Hepatocyte (in vitro differentiated cells): ENCODE results near the gene RFT1. TPM values are rescaled to one million over a fixed set of nuclear protein-coding genes. Genes with fewer than 3 reads are reported as not detected.
"Not testable (repeated sequence)": the region's sequence is repeated elsewhere in the genome, so short reads cannot be mapped to it uniquely, and the experiment has no call there.

Experiments
- DNase-seq: peaks from one replicate; pipeline ENCODE4 v3.0.0-alpha.2; 2016; ENCODE audit warnings: low spot score
- H2AFZ ChIP-seq: fragments of 200-600 bp; sonication (generic); 2 replicates; pipeline ENCODE4 v1.6.0; 2016; ENCODE audit warnings: antibody characterized with exemption, mild to moderate bottlenecking
- H3K27ac ChIP-seq: fragments of 200-600 bp; sonication (generic); 2 replicates; pipeline ENCODE4 v1.5.1; 2016; ENCODE audit warnings: mild to moderate bottlenecking
- H3K27me3 ChIP-seq: fragments of 200-600 bp; sonication (generic); 2 replicates; pipeline ENCODE4 v1.6.1; 2016
- H3K36me3 ChIP-seq: fragments of 200-600 bp; sonication (generic); replicated peaks from 2 replicates; pipeline ENCODE4 v1.5.1; 2016; ENCODE audit warnings: low read depth; ENCODE audit not compliant: insufficient read depth
- H3K4me1 ChIP-seq: fragments of 200-600 bp; sonication (generic); 2 replicates; pipeline ENCODE4 v1.5.1; 2016; ENCODE audit warnings: mild to moderate bottlenecking, moderate library complexity; ENCODE audit not compliant: insufficient read depth
- H3K4me2 ChIP-seq: fragments of 200-600 bp; sonication (generic); 2 replicates; pipeline ENCODE4 v1.6.0; 2016
- H3K4me3 ChIP-seq: fragments of 200-600 bp; sonication (generic); 2 replicates; pipeline ENCODE4 v1.5.1; 2016; ENCODE audit warnings: mild to moderate bottlenecking
- H3K79me2 ChIP-seq: fragments of 200-600 bp; sonication (generic); 2 replicates; pipeline ENCODE4 v1.6.0; 2017; ENCODE audit warnings: mild to moderate bottlenecking
- H3K9me2 ChIP-seq: fragments of 200-600 bp; sonication (generic); replicated peaks from 2 replicates; pipeline ENCODE4 v1.6.0; 2017; ENCODE audit warnings: mild to moderate bottlenecking; ENCODE audit not compliant: insufficient read depth
- H3K9me3 ChIP-seq: fragments of 200-600 bp; sonication (generic); 2 replicates; pipeline ENCODE4 v1.5.1; 2016; ENCODE audit warnings: low read depth, mild to moderate bottlenecking
- H4K20me1 ChIP-seq: fragments of 200-600 bp; sonication (generic); 2 replicates; pipeline ENCODE4 v1.6.0; 2016; ENCODE audit warnings: mild to moderate bottlenecking; ENCODE audit not compliant: insufficient read depth, poor library complexity, severe bottlenecking
- EZH2 ChIP-seq: fragments of 200-600 bp; sonication (generic); IDR thresholded peaks from 2 replicates; pipeline ENCODE4 v1.6.1; 2016; ENCODE audit warnings: antibody characterized with exemption, mild to moderate bottlenecking, borderline replicate concordance
- EZH2phosphoT487 ChIP-seq: fragments of 200-600 bp; sonication (generic); IDR thresholded peaks from one replicate; pipeline ENCODE4 v1.6.1; 2018; ENCODE audit warnings: antibody characterized with exemption, mild to moderate bottlenecking, low read depth, moderate library complexity; ENCODE audit not compliant: unreplicated experiment, severe bottlenecking
- WGBS: methylation state at CpG from one replicate; pipeline ENCODE4 v1.1.6; 2016; ENCODE audit warnings: low lambda C conversion rate; ENCODE audit errors: missing lambda C conversion rate; 5-methylcytosine and 5-hydroxymethylcytosine counted together
- polyA plus RNA-seq: library from polyadenylated mRNA; unstranded; fragments of >200 nt; fragmentation: Nextera tagmentation; extraction: Ambion mirVana; gene quantifications from 2 replicates; pipeline ENCODE4 v1.2.1, GENCODE V29; 2016
- total RNA-seq: library from RNA; depleted of rRNA; stranded (reverse); fragments of >200 nt; gene quantifications from 2 replicates; pipeline ENCODE4 v1.2.3, GENCODE V29; 2014
- TF ChIP-seq, protein P1 (sequence below): fragments of 200-600 bp; sonication (generic); IDR thresholded peaks from 2 replicates; pipeline ENCODE4 v1.5.1; 2016; ENCODE audit warnings: antibody characterized with exemption, mild to moderate bottlenecking; ENCODE audit not compliant: poor library complexity

Gene RFT1
- total and polyA plus RNA-seq, 2 experiments from 2014 or later = 15.9 to 32.0 TPM

DNA sequence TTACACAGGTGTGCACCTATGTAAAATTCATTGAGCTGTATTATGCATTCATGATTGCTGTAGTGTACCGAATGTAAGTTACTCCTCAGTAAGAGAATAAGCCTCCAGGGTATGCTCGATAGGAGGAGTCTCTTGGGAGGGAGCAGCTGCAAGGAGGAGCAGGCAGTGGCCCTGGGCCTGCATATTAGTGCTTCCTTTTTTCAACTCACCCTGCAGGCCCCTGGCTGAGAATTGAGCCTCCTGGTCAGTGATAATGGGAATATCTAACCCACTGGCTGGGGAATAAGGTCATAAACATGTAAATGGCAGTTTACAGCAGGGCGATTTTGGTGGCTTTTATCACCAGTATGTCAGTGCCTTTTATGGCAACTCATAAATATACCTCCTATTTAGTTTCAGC, 62.7 kb downstream of the RFT1 start:
- Histone ChIP-seq H3K4me3 (no peak overlapping the region), H4K20me1 (no peaks in the 10 kb centered on the region), H3K4me2 (no peak overlapping the region), H3K9me2 (no peaks in the 10 kb centered on the region), H3K36me3 (no peaks in the 10 kb centered on the region), H3K27ac (no peak overlapping the region), H3K9me3 (no peaks in the 10 kb centered on the region), H3K27me3 (peaks cover 10% of the 10 kb centered on the region), H3K79me2 (no peaks in the 10 kb centered on the region), H3K4me1 (peaks cover 4% of the 10 kb centered on the region), H2AFZ (no peak overlapping the region)
- WGBS = 55% methylated on average over 3 of the region's 3 CpGs
- TF ChIP-seq EZH2 = no peak
- TF ChIP-seq EZH2phosphoT487 = no peak
- TF ChIP-seq, protein P1, sequence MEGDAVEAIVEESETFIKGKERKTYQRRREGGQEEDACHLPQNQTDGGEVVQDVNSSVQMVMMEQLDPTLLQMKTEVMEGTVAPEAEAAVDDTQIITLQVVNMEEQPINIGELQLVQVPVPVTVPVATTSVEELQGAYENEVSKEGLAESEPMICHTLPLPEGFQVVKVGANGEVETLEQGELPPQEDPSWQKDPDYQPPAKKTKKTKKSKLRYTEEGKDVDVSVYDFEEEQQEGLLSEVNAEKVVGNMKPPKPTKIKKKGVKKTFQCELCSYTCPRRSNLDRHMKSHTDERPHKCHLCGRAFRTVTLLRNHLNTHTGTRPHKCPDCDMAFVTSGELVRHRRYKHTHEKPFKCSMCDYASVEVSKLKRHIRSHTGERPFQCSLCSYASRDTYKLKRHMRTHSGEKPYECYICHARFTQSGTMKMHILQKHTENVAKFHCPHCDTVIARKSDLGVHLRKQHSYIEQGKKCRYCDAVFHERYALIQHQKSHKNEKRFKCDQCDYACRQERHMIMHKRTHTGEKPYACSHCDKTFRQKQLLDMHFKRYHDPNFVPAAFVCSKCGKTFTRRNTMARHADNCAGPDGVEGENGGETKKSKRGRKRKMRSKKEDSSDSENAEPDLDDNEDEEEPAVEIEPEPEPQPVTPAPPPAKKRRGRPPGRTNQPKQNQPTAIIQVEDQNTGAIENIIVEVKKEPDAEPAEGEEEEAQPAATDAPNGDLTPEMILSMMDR = no peak
- DNase-seq = no peak

DNA sequence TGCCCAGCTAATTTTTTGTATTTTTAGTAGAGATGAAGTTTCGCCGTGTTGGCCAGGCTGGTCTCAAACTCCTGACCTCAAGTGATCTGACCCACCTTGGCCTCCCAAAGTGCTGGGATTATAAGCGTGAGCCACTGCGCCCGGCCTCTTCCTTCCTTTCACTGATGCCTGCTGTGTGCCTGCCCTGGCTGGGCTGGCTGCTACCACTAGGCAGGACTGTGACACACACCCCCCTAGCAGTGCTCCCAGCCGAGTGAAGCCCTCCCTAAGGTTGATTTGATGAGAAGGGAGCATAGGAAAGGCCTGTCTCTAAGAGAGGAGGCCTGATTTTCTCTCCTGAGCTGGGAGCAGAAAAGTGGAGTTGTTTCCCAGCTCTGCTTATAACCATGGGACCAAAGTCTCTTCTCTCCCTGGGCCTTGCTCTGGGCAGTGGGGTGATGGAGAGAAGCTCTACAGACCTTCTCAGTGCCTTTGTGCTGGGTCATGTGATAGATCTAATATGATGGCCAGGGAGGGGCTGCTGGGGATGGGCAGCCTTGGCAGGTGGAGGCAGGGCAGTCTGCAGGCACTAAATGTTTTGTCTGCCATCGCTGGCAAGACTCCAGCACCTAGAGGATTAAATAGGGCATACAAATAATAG, 64.3 kb downstream of the RFT1 start:
- Histone ChIP-seq H3K27ac (no peak overlapping the region), H3K4me3 (no peak overlapping the region), H3K4me1 (no peaks in the 10 kb centered on the region), H3K27me3 (peaks cover 10% of the 10 kb centered on the region), H3K9me2 (no peaks in the 10 kb centered on the region), H2AFZ (no peak overlapping the region), H4K20me1 (no peaks in the 10 kb centered on the region), H3K36me3 (no peaks in the 10 kb centered on the region), H3K9me3 (no peaks in the 10 kb centered on the region), H3K4me2 (no peak overlapping the region), H3K79me2 (no peaks in the 10 kb centered on the region)
- no peak for DNase-seq
- no peak for TF ChIP-seq EZH2
- WGBS = 93% methylated on average over 7 of the region's 7 CpGs

DNA sequence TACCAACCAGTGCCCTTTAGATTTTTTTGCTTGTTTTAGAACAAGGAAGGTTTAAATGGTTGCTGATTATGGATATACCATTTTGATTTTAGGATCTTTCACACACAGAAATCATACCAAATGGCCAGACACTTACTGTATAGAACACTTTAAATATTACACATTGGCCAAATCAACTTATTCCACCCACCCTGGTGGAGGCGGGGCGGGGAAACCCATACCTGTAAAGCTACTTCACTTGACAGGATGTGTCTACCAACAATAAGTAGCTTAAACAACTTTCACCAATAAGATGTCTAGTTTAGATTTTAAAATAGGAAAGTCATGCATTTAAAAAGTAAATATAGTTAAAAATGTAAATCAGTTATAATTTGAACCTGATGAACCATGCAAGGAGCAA, 67.3 kb downstream of the RFT1 start:
- Histone ChIP-seq H2AFZ (no peak overlapping the region), H3K9me3 (no peaks in the 10 kb centered on the region), H3K79me2 (no peaks in the 10 kb centered on the region), H3K36me3 (no peaks in the 10 kb centered on the region), H3K4me2 (no peak overlapping the region), H3K4me3 (no peak overlapping the region), H3K27me3 (peaks cover 10% of the 10 kb centered on the region), H4K20me1 (no peaks in the 10 kb centered on the region), H3K27ac (no peak overlapping the region), H3K4me1 (no peaks in the 10 kb centered on the region), H3K9me2 (no peaks in the 10 kb centered on the region)
- DNase-seq = no peak
- no peak for TF ChIP-seq EZH2
- TF ChIP-seq, protein P1 = no peak
- no peak for TF ChIP-seq EZH2phosphoT487
- WGBS = 91% methylated on average over 2 of the region's 2 CpGs

- Histone ChIP-seq H4K20me1 (no peaks in the 10 kb centered on the region), H3K36me3 (no peaks in the 10 kb centered on the region), H3K4me1 (no peaks in the 10 kb centered on the region), H3K27ac (no peak overlapping the region), H3K9me2 (no peaks in the 10 kb centered on the region), H3K9me3 (no peaks in the 10 kb centered on the region), H3K4me3 (no peak overlapping the region), H3K27me3 (no peaks in the 10 kb centered on the region), H2AFZ (no peak overlapping the region), H3K4me2 (no peak overlapping the region), H3K79me2 (no peaks in the 10 kb centered on the region)
- no peak for DNase-seq
- 89% methylated on average over 2 of the region's 2 CpGs for WGBS
- TF ChIP-seq EZH2phosphoT487 = no peak
- TF ChIP-seq, protein P1 = no peak
- TF ChIP-seq EZH2 = no peak
Observed at GRCh38 chr3:53056442-53056841, 73.8 kb downstream of the RFT1 start.

- H3K9me3 ChIP-seq, H3K36me3 ChIP-seq, DNase-seq, H2AFZ ChIP-seq, H3K27me3 ChIP-seq, H3K4me3 ChIP-seq, H3K27ac ChIP-seq, H3K79me2 ChIP-seq, H3K4me2 ChIP-seq, H3K4me1 ChIP-seq, H4K20me1 ChIP-seq, H3K9me2 ChIP-seq: not testable (repeated sequence)
- WGBS = 84% methylated on average over 7 of the region's 7 CpGs
Observed at GRCh38 chr3:53054233-53054632, 76.0 kb downstream of the RFT1 start.
